ENCODE measurements around the gene P3H4.
"Not testable (repeated sequence)": the region's sequence is repeated elsewhere in the genome, so short reads cannot be mapped to it uniquely, and the experiment has no call there.

Gene P3H4

GRCh38 chr17:41837761-41838538, 26.2 kb upstream of the P3H4 start, which contains the start of gene KLHL10:
KLHL10 (plus strand) TSS chr17:41837825; CDS start chr17:41837933, 108 bp downstream.
- DNase-seq (ENCODE audit: extremely low spot score): no peak
- ChIA-PET POLR2A (interaction anchor here (0.6 to 5.9 kb wide), 5 partner anchors 13 to 148 kb away, joined by 3 to 40 read pairs (median 4); partner anchors contain the start of genes FKBP10, ODAD4 and P3H4), CTCF (interaction anchor here (0.7 to 1.5 kb wide), 5 partner anchors 19 to 150 kb away, joined by 3 to 5 read pairs (median 3); no protein-coding TSS in a partner anchor)
- TF ChIP-seq BHLHE40 (IDR thresholded peaks at IDR 0.05; ENCODE audit: borderline replicate concordance) (no peak), SP1 (IDR thresholded peaks at IDR 0.05) (no peak), CTBP1 (IDR thresholded peaks at IDR 0.05; ENCODE audit: borderline replicate concordance) (no peak), ELF4 (IDR thresholded peaks at IDR 0.05) (no peak), LEF1 (IDR thresholded peaks at IDR 0.05; ENCODE audit: borderline replicate concordance) (no peak), SUZ12 (IDR thresholded peaks at IDR 0.05) (no peak), ZNF384 (IDR thresholded peaks at IDR 0.05) (no peak), TARDBP (IDR thresholded peaks at IDR 0.05) (no peak), FOXA1 (IDR thresholded peaks at IDR 0.05) (no peak), FOXK2 (IDR thresholded peaks at IDR 0.05) (no peak), FOXM1 (IDR thresholded peaks at IDR 0.05; ENCODE audit: borderline replicate concordance) (no peak), L3MBTL2 (conservative IDR thresholded peaks at IDR 0.05) (no peak), HDGF (IDR thresholded peaks at IDR 0.05; ENCODE audit: borderline replicate concordance) (no peak), ARNT (IDR thresholded peaks at IDR 0.05) (no peak), PKNOX1 (IDR thresholded peaks at IDR 0.05) (no peak), NFRKB (IDR thresholded peaks at IDR 0.05) (no peak)

GRCh38 chr17:41836550-41837196, 24.9 kb upstream of the P3H4 start:
- POLR2A ChIA-PET: interaction anchor here (0.7 to 5.9 kb wide), 7 partner anchors 12 to 94 kb away, joined by 3 to 40 read pairs (median 8); partner anchors contain the start of genes FKBP10, KLHL11, ODAD4 and P3H4
- DNase-seq (ENCODE audit: extremely low spot score): no peak
- CTCF ChIA-PET: no interaction called here
- TF ChIP-seq L3MBTL2 (conservative IDR thresholded peaks at IDR 0.05) (peak; percentile 13; the same call in 1 of the 2 replicates), FOXK2 (IDR thresholded peaks at IDR 0.05) (no peak), SP1 (IDR thresholded peaks at IDR 0.05) (no peak), HDGF (IDR thresholded peaks at IDR 0.05; ENCODE audit: borderline replicate concordance) (no peak)

- ChIA-PET POLR2A (interaction anchor here (1.0 to 5.9 kb wide), 10 partner anchors 12 to 147 kb away, joined by 3 to 40 read pairs (median 9); partner anchors contain the start of genes ACLY, EIF1, FKBP10 and JUP), CTCF (interaction anchor here (0.6 to 1.4 kb wide), 2 partner anchors 12 to 16 kb away, joined by 4 to 5 read pairs; no protein-coding TSS in a partner anchor)
- peak; percentile 98 for DNase-seq (ENCODE audit: extremely low spot score)
- TF ChIP-seq BHLHE40 (IDR thresholded peaks at IDR 0.05; ENCODE audit: borderline replicate concordance) (no peak), ELF4 (IDR thresholded peaks at IDR 0.05) (no peak), L3MBTL2 (conservative IDR thresholded peaks at IDR 0.05) (no peak), PKNOX1 (IDR thresholded peaks at IDR 0.05) (no peak), CTBP1 (IDR thresholded peaks at IDR 0.05; ENCODE audit: borderline replicate concordance) (no peak), NFRKB (IDR thresholded peaks at IDR 0.05) (no peak), FOXM1 (IDR thresholded peaks at IDR 0.05; ENCODE audit: borderline replicate concordance) (no peak), FOXA1 (IDR thresholded peaks at IDR 0.05) (no peak), SUZ12 (IDR thresholded peaks at IDR 0.05) (no peak), LEF1 (IDR thresholded peaks at IDR 0.05; ENCODE audit: borderline replicate concordance) (no peak), FOXK2 (IDR thresholded peaks at IDR 0.05) (no peak), SP1 (IDR thresholded peaks at IDR 0.05) (no peak), HDGF (IDR thresholded peaks at IDR 0.05; ENCODE audit: borderline replicate concordance) (no peak), TARDBP (IDR thresholded peaks at IDR 0.05) (no peak), ZNF384 (IDR thresholded peaks at IDR 0.05) (no peak), ARNT (IDR thresholded peaks at IDR 0.05) (no peak)
Measured at GRCh38 chr17:41835800-41836549, 24.2 kb upstream of the P3H4 start, which contains the start of gene NT5C3B. NT5C3B (minus strand) TSS chr17:41836232; CDS start chr17:41836193, 39 bp downstream.

- CTCF ChIA-PET: interaction anchor here (0.6 to 1.4 kb wide), 5 partner anchors 13 to 124 kb away, joined by 3 to 5 read pairs (median 4); partner anchors contain the start of gene JUP
- no peak for DNase-seq (ENCODE audit: extremely low spot score)
- TF ChIP-seq LEF1 (IDR thresholded peaks at IDR 0.05; ENCODE audit: borderline replicate concordance): no peak
- no peak for TF ChIP-seq PKNOX1 (IDR thresholded peaks at IDR 0.05)
- TF ChIP-seq ARNT (IDR thresholded peaks at IDR 0.05): no peak
- TF ChIP-seq FOXA1 (IDR thresholded peaks at IDR 0.05): no peak
- TF ChIP-seq CTBP1 (IDR thresholded peaks at IDR 0.05; ENCODE audit: borderline replicate concordance): no peak
- POLR2A ChIA-PET: interaction anchor here (0.9 to 5.9 kb wide), 13 partner anchors 11 to 146 kb away, joined by 3 to 40 read pairs (median 7); partner anchors contain the start of genes ACLY, EIF1, FKBP10 and JUP
Measured at GRCh38 chr17:41835214-41835799, 23.6 kb upstream of the P3H4 start.

GRCh38 chr17:41829961-41830360, 18.2 kb upstream of the P3H4 start:
- POLR2A ChIA-PET: interaction anchor here (1.1 to 4.0 kb wide), 5 partner anchors 10 to 141 kb away, joined by 3 to 12 read pairs (median 8); partner anchors contain the start of genes ACLY, EIF1, FKBP10 and KLHL11
- CTCF ChIA-PET; DNase-seq (ENCODE audit: extremely low spot score): not testable (repeated sequence)

Measured in HEK293T (cell line).